ENCODE data around the gene TRIM8.
"Not testable (repeated sequence)": the region's sequence is repeated elsewhere in the genome, so short reads cannot be mapped to it uniquely, and the experiment has no call there.

The TRIM8 gene

DNA sequence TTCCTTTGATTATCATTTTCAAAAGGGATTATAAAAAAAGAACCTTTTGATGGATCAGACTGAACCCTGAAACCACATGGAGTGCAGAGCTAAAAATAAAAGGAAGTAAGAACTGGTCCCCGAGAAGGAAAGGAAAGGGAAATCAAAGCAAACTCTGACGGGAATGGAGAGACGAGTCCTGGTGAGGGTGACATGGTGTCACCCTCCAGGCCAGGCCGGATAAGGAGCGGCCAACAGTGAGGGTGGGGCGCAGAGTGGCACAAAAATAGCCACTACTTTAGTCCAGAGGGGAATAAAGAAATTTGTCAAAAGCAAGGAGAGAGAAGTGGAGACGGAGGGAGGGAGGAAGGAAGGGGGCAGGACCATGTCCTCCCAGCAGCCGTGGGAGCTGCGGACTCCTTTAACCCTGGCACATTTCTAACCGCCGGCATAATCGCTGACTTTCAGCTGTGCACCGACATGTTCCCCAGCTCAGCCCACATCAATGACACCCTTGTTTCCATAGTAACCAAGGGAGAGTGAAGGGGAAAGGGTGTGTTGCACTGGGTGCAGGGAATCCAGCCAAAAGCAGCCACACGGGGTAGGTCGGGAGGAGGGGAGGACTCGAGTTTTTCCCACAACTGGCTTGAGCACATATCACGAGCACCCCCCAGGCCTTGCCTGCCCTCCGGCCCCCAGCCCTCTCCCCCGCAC, 29.7 kb downstream of the TRIM8 start:
- peak; percentile 54 to 63 for DNase-seq

DNA sequence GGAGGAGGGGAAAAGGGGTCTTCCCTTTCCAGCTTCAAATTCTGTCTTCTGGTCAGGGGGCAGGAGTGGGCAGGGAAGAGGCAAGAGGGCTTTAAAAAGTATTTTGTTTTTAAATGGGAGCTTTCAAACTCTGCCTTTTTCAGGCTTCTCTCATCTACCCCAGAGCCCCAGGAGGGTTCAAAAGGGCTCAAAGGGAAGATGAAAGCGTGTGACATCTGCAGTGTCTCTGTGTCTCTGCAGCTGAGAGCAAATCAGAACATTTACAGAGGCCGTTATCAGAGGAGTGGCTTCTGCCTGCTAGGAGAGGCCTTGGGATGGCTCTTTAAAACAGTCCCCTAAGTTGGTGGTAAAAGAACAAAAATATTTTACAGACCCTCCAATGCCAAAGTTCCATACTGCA, 30.3 kb downstream of the TRIM8 start:
- peak in 1 of 2 donors; percentile 26 for DNase-seq

DNA sequence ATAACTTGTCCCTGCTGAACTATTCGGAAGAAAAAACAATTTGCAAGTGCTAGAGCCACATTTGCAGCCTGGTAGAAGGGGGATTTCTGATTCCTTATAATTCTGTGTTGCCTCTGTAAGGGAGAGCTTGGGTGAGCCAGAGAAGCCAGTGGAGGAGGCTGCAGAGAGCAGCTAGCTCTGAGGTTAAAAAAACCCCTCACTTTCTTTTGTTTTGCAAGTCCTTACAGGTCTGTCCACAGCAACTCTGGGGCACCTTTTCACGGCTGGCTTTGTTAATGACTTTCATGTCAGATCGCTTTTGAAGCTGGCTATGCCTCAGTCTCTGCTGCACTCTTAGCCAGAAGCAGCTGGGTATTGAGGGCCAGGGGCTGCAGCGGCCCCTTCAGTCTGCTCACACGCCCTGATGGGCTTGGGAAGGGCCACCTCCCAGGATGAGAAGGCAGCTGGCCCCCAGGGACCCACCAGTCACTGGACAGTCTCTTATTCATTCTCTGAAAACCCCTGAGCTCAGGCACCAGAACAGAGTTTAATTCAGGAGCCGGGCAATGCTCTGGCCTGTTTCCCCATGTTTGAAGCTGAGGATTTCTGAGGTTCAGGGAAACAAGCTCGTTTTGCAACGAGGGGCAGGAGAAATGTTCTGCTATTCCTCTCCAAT, 30.9 kb downstream of the TRIM8 start:
- DNase-seq: no peak

DNA sequence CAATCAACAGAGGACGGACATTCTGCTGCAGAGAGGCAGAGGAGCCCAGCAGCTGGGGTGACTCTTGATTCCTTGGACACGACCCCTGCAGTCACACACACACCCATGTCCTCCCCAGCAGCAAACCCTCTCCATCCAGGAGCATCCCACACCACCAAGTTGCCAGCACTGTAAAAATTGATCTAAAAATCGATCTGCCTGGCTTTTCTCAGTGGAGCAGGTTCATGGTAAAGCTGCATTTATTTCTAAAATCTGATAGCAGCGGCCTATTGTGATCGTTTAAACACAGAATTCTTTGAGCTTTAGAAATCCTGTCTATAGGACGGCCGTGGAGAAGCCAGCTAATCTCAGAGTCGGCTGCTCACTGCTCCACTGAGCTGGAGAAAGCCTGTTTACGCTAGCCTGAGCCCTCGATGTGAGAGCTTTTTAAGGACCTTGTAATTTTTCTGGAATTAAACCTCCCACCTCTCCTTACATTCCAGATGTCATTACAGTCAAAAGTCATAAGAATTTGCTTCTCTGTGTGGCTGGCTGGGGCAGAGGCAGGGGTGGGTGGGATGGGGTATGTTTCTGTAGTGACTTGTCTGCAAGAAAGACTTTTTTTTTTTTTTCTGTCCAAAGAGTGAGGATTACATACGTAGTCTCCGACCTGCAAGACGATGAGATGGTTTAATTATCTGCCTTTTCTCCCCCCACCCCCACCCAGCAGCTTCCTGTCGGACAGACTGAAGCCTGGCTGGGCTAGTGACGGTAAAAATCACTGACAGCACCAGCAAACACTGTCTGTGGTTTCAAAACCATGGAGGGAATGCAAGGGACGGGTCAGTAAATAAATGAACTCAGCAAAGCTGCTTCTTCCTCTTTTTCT, 31.6 kb downstream of the TRIM8 start:
- DNase-seq: peak in 1 of 2 donors; percentile 43

DNA sequence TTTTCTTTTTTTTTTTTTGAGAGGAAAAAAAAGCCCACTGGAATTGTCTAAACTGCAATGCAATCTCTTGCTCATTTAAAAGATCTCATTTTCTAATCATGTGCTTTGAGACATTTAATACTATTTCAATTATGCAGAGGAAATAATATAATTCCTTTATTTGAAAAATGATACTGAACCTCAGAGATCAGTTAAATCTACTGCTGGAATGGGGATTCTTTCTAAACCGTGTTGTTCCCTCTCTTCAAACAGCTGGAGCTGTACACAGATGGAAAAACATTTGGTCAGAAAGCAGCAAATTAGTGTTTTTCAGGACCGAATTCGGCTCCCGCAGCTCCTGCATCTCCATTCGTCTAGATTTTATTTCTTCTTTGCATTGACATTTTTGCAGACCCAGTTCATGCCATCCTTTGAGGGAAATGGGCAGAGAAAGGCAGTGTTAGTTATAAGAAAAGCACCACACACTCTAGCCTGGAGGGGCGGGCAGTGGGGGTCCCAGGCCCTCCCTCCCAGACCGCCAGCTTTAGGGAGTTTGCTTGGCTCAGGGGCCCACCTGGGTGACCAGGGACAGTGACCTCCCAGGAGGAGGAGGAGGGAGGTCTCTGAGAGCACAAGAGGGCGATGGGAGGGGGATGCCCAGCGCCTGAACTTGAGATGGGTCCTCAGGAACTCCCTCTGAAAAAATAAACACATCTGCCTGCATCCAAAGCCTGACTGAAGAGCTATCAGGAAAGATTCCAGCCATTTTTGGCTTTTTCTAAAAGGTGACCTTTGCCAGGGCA, 32.4 kb downstream of the TRIM8 start:
- no peak for DNase-seq

DNA sequence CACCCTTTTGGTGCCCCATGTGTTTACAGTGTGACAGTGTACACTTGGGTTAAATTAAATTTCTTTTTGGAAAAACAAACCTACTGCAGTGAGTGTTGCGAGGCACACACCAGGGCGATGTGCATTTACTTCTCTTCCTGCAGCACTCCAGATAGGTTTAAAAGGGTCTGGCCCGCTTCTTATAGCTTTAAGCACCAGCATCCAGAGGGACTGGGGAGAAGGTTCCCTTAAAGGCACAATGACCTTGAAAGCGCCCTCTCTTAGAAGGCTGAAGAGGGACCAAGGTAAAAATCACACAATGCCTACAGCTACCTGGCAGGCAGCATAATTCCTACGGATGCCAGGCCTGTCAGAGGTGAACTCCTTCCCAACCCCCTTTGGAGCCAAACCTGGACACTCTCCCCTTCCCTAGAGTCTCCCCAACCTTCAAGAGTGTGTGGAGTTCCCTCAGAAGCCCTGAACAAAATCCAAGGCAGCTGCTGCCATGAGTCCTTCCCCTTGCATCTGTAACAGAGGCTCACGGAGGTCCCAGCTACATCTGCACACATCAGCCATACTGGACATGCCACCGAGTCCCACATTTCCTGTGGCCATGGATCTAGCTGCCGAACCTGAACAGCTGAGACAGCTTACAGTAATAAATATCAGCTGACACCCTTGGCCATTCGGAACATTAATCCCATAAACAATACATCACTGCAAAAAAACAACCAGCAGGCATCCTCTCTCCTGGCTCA, 33.2 kb downstream of the TRIM8 start:
- no peak for DNase-seq

DNA sequence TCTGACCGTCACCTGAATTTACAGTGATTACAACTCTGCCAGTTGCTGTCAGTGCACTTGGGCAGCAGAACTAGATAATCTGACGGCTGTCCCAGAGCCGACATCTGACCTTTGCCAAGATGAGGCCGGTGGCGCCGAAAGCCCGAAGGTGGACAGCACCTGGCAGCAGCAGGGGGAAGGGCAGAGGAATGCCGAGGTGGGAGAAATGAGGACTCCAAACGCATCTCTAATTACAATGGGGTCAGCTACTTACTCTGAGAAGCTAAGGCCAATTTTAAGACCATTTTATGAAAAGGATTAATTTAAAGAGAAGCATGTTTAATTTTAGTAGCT, 33.8 kb downstream of the TRIM8 start:
- no peak for DNase-seq

DNA sequence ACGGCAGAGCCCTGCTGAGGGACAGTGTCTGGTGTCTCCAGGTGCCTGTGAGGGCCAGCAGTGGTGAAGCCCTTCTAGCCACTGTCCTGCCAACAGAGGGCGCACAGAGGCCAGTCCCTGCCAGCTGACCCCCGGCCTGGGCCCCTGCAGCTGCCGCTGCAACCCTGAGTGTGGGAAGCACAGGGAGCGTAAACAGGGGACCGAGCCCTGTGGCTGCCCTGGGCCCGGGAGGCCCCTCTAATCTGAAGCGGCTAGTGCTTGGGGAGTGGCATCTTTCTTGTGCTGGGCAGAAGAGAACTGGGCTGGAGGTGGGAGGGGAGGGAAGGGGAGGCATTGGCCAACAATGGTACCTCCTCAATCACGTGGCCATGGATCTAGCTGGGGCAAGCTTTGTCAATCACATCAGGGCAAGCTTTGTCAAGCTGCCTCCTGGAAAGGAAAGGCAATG, 34.6 kb downstream of the TRIM8 start:
- DNase-seq: peak; percentile 60 to 86

DNA sequence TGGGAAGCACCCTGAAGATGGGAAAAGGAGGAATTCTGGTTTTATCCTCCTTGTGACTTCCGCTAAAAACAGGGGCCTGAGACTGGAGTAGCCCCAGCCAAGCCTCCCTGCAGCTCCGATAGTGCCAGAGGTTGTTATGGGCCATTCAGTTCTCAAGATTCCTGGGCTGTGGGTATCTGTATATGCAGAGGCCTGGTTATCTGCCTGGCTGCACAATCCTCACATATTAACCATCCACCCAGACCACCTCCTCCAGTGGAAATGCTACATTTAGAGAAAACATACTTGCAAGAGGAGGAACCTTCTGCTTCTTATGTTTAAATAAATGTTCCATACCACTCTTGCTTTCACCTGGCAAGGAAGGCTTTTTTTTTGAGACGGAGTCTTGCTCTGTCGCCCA, 35.3 kb downstream of the TRIM8 start:
- no peak for DNase-seq

DNA sequence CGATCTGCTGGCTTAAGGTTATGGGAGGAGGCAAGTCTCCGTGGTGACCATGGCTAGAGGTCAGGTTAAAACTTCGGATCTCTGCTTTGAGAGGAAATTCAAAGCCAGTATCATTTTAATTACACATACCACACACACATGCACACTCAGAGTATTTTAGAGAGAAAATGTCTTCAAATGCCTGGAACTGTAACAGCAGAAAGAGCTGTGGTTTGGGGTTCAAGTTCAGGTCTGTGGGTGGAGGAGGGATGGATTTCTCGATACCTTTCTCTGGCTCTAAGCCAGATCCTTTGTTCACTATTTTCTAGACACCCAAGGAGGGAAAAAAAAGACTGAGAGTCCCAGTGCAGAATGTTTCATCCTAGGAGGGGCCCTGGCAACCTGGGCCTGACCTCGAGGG, 37.4 kb downstream of the TRIM8 start:
- no peak for DNase-seq

DNA sequence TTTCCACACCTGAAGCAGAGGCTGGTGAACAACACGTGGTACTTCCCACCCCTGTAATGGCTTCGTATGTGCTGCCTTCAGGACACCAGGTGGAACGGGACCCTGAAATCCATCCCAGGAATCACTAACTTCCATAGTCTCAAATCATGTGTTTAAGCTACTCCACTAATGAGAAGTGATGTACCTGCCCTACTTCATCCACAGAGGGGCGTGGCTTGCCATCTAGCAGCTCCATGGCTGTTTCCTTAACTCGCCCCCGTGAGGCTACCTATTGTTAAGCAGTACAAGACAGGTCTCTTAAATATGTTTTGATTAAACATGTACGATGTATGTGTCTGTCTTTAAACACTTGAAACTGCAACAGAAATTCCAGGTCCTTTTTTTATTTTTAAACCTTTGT, 38.1 kb downstream of the TRIM8 start:
- no peak for DNase-seq

DNA sequence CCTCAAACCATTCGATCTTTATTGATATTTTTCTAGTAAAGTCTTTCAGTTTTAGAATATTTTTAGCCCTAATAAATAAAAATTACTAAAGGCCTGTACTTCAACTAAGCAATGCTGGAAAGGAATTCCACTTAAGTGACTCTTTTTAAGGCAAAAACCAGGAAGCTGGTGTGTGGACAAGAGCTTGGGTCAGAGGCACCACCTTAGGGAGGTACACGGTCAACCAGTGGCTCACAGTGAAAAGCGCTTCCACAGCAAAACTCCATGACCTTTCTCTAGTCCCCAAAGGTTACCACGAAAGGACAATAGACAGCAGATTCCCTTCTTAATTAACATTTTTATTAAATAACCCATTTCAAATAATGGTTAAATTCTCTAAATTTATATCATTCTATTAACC, 38.7 kb downstream of the TRIM8 start:
- no peak for DNase-seq

DNA sequence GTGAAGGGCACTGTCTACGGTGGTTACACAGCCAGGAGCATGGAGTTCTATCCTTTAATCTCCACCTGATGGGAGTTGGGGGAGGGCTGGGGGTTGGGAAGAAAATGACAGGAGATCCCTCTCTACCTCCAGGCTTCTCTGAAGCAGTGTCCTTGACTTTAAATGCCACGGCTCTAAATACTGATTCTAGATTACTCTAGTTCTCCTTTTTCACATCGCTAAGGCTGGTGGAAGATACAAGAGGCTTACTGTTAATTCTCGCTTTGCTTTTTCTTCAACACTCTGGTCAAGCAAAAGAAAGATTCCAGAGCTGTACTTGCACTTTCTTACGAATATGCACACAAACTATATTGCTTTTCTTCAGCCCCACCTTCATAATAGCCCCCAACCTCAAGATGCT, 39.5 kb downstream of the TRIM8 start:
- no peak for DNase-seq

DNA sequence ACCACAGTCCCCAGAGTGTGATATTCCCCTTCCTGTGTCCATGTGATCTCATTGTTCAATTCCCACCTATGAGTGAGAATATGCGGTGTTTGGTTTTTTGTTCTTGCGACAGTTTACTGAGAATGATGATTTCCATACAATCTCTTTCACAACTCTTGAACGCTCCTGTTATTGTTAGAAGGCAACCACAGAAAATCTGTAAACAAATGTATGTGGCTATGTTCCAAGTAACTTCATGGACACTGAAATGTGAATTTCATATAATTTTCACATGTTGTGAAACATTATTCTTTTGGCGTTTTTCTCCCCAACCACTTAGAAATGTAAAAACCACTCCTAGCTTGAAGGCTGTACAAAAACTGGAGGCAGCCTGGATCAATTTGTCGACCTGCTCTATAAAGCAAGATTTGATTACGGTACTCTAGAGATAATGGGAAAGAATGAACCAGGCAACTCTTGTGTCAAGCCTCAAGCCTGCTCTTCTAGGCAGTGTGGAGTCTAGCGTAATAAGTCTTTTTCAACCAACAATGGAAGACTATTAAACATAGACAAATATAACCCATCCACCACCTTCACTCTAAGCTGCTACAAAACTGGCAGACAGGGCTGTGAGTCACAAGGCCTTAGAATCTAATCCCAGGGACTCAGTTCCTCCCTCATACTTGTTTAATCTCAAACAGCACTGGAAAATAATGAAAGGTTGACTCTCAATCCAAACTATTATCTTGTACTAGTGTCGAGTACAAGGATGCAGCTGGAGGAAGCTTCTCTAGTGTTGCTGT, 47.2 kb downstream of the TRIM8 start:
- no peak for DNase-seq

DNA sequence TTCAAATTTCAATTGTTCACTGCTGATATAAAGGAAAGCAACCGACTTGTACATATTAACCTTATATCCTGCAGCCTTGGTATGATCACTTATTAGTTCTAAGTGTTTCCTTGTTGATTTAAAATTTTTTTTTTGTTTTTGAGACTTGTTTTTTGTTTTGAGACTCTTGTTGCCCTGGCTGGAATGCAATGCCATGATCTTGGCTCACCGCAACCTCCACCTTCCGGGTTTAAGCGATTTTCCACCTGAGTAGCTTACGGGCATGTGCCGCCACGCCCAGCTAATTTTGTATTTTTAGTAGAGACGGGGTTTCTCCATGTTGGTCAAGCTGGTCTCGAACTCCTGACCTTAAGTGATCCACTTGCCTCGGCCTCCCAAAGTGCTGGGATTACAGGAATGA, 51.1 kb downstream of the TRIM8 start:
- DNase-seq: not testable (repeated sequence)

DNA sequence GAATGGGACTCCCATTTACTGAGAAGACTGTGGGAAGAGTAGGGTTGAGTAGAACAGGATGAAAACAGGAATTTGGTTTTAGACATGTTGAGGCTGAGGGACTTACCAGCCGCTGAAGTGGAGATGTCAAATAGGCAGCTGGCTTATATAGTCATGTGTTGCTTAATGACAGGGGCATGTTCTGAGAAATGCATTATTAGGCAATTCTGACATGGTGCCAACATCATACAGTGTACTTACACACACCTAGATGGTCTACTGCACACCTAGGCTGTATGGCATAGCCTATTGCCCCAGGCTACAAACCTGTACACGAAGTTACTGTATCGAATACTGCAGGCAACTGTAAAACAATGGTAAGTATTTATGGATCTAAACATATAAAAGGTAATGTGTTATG, 52.5 kb downstream of the TRIM8 start:
- DNase-seq: no peak

DNA sequence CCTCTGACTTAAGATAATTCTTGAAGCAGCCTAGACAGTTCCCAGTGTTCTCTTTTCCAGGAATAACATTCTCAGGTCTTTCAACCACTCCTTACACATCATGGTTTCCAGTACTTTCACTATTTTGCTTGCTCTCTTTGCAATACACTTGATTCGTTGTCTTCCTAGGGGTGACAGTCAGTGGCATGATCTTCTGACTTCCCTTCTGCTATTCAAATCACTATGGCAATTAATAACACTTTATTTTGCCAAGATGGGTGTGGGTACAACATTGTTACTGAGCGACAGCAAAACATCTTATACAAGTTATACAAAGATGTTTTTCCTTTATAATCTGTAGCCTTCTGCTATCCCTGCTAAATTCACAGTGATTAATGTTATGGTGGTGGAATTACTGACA, 54.6 kb downstream of the TRIM8 start:
- no peak for DNase-seq

DNA sequence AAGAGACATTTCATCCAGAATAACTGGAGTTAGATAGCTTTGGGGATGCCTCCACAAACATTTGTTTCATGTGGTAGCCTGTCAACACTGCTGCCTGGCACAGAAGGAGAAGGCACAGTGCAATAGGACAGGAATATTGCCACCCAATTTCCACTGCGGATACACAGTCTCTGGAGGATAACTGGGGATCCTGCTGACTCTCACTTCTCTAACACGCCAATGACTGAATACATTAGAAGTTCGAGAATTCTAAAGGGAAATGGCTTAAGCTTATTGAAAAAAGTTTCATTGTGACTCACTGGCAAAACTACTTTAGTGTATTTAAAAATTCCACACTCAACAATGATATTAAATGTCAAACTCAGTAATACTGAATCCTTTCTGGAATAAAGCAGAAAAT, 57.0 kb downstream of the TRIM8 start:
- DNase-seq: no peak

DNA sequence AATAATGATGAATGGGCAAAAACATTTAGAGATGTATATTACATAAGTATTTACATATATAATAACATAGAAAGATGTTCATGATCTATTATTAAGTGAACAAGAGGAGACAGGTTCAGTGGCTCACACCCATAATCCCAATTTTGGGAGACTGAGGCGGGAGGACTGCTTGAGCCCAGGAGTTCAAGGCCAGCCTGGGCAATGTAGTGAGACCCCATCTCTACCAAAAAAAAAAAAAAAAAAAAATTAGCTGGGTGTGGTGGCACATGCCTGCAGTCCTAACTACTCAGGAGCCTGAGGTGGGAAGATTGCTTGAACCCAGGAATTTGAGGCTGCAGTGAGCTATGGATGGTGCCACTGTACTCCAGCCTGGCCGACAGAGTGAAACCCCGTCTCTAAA, 57.5 kb downstream of the TRIM8 start:
- no peak for DNase-seq

DNA sequence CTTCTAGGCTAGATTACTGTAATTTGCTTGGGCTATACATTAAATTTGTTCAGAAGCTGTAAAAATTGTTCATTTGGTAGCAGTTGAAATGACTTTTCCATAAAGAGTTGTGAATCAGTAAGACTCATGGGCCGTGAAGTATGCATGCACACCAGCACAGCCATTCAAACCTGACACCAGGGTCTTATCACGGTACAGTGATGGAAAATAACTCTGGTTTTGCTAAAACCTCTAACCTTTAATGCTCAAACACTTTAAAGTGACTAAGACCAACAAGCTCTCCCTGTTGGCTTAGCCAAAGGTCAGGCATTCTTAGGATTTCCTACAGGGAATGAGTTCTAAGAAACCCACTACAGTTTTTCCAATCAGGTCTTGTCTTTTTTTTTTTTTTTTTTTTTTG, 58.5 kb downstream of the TRIM8 start:
- no peak for DNase-seq

DNA sequence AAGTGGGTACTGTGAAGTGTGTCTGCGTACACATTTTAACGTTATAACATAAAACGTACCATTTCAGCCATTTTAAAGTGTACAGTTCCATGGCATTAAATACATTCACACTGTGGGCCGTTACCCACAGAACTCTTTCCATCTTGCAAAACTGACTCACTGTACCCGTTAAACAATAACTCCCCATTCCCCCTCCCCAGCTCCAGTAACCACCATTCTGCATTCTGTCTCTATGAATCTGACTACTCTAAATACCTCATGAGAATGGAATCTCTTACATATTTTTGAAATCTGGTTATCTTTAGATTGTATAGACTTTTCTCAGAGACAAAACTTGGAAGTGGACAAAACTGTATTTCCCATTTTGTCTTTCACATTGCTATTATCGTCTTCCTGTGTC, 60.6 kb downstream of the TRIM8 start:
- DNase-seq: no peak

DNA sequence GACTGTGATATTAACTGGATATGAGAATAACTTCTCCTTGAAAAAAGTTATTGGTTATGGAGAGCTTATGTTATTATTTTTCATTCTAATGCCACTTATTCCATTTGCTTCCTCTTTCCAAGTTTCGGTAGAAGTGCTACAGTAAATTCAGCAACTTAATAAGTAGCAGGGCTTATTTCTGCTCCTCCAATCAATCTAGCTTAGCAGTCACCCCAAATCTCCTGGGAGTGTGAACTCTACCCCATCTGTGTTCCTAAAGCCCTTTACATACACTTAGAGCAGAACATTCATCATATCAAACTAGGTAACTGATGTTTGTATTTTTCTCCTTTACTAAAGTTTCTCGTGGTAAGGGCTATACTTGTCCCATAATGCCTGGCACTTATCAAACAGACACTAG, 61.3 kb downstream of the TRIM8 start:
- DNase-seq: no peak

All from hippocampal formation (tissue), 2 donors.